ENCODE results near the gene TRMT6.

TRMT6 gene

DNA sequence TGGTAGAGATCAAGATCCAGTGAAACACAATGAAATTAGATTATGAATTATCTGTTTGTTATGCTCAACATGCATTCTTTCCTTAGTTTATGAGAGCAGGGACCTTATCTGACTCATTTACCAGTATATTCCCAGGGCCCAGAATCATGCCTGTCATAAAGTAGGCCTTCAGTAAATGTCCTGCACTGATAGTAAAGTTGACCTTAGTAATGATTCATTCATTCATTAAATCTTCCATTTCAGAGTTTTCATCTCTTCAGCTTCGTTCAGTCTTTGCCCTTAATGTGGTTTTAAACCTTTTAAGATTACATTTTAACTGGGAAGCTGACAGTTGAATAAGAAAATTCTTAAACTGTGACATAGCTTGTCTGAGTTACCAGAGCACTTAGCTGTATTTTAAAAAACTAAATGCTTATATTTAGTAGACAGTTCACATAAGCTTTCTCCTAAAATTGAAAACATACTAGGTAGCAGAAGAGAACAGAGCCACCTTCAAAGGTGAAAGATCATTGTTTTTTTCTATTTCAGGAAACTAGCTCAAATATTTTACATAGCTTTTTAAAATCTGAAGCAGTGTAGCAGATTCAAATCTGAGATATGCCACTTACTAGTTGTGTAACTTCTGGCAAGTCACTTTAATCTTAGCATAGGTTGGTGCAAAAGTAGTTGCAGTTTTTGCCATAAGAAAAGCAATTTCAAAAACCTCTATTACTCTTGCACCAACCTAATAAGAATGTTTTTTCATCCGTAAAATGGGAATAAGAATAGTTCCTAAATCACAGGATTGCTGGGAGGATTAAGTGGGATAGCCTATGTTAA is 41.5 kb upstream of the TRMT6 start:
- no peak overlapping the region for H2BK5ac ChIP-seq (ENCODE audit: low read length)

DNA sequence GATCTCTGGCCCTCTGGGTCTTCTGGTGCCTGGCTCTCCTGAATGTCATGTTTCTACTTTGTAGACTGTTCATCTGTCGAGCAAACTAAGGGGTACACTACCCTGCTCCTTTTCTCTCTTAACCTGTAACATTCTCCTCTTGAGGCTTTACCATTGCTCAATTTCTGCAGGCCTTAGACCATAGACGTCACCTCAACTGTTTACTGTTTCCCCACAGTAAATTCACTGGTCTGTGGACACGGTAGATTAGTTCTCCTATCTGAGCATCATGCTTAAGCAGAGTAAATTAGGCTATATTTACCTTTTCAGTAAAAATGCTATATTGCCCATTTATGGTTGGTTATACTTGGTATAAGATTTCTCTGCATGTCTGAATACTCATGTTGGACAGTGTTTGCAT is 40.6 kb upstream of the TRMT6 start:
- no peak overlapping the region for H3K4me3 ChIP-seq (ENCODE audit: low read length in 2 of 2)
- no peaks in the 10 kb centered on the region for H3K4me1 ChIP-seq (ENCODE audit: control insufficient read depth in 2 of 2, insufficient read depth in 1 of 2, low read depth in 1 of 2, low read length in 2 of 2)
- H3K23ac ChIP-seq (ENCODE audit: low read depth, low read length, poor library complexity), result no peak overlapping the region
- H3K4ac ChIP-seq (ENCODE audit: low read length), result no peak overlapping the region
- no peaks in the 10 kb centered on the region for H3K79me1 ChIP-seq (ENCODE audit: low read depth, low read length)
- H2BK120ac ChIP-seq (ENCODE audit: low read depth, low read length), result no peak overlapping the region
- no peaks in the 10 kb centered on the region for H3K9me3 ChIP-seq (replicated peaks in 1 of 2; ENCODE audit: control insufficient read depth in 2 of 2, insufficient read depth in 1 of 2, low read depth in 1 of 2, low read length in 2 of 2)
- DNase-seq (ENCODE audit: low spot score), result no peak
- H3K4me2 ChIP-seq (ENCODE audit: insufficient read depth, low read length, poor library complexity, severe bottlenecking), result no peak overlapping the region
- H4K8ac ChIP-seq (ENCODE audit: low read depth, low read length), result no peak overlapping the region
- no peak overlapping the region for H2AFZ ChIP-seq (ENCODE audit: low read length)
- no peak overlapping the region for H3K18ac ChIP-seq (ENCODE audit: low read length)
- WGBS, 2 donors (ENCODE audit: extremely low coverage in 2 of 2, insufficient read length in 2 of 2, insufficient replicate concordance in 1 of 2), result no CpG with 5 or more reads among the region's 3 CpGs
- H3K36me3 ChIP-seq (replicated peaks in 1 of 2; ENCODE audit: control insufficient read depth in 2 of 2, insufficient read depth in 2 of 2, low read length in 2 of 2), result peaks cover 15 to 99% of the 10 kb centered on the region in 2 donors
- no peaks in the 10 kb centered on the region for H3K27me3 ChIP-seq (ENCODE audit: control insufficient read depth in 3 of 3, insufficient read depth in 3 of 3, low read depth in 1 of 3, low read length in 3 of 3)
- no peak overlapping the region for H2AK5ac ChIP-seq (ENCODE audit: low read depth, low read length)
- H3K14ac ChIP-seq (ENCODE audit: low read length), result no peak overlapping the region
- H4K91ac ChIP-seq (ENCODE audit: low read depth, low read length, poor library complexity), result no peak overlapping the region
- H3K9ac ChIP-seq (ENCODE audit: low read depth, low read length, poor library complexity), result no peak overlapping the region
- no peak overlapping the region for H3K27ac ChIP-seq (replicated peaks; ENCODE audit: low read length)
- no peak overlapping the region for H2BK5ac ChIP-seq (ENCODE audit: low read length)
- H2BK15ac ChIP-seq (ENCODE audit: low read length), result no peak overlapping the region
- no peak overlapping the region for H2BK12ac ChIP-seq (ENCODE audit: low read length)

More for the DNA sequence above, 41.5 kb upstream of the TRMT6 start:
- H3K23ac ChIP-seq (ENCODE audit: low read depth, low read length, poor library complexity), result no peak overlapping the region
- no peak overlapping the region for H4K91ac ChIP-seq (ENCODE audit: low read depth, low read length, poor library complexity)
- no peak overlapping the region for H4K8ac ChIP-seq (ENCODE audit: low read depth, low read length)
- H3K36me3 ChIP-seq (replicated peaks in 1 of 2; ENCODE audit: control insufficient read depth in 2 of 2, insufficient read depth in 2 of 2, low read length in 2 of 2), result peaks cover 13 to 99% of the 10 kb centered on the region in 2 donors
- H2AK5ac ChIP-seq (ENCODE audit: low read depth, low read length), result no peak overlapping the region
- no peaks in the 10 kb centered on the region for H3K9me3 ChIP-seq (replicated peaks in 1 of 2; ENCODE audit: control insufficient read depth in 2 of 2, insufficient read depth in 1 of 2, low read depth in 1 of 2, low read length in 2 of 2)
- H3K4me3 ChIP-seq (ENCODE audit: low read length in 2 of 2), result no peak overlapping the region
- no peak overlapping the region for H2BK15ac ChIP-seq (ENCODE audit: low read length)
- no peaks in the 10 kb centered on the region for H3K27me3 ChIP-seq (ENCODE audit: control insufficient read depth in 3 of 3, insufficient read depth in 3 of 3, low read depth in 1 of 3, low read length in 3 of 3)
- H3K79me1 ChIP-seq (ENCODE audit: low read depth, low read length), result no peaks in the 10 kb centered on the region
- no peak overlapping the region for H3K9ac ChIP-seq (ENCODE audit: low read depth, low read length, poor library complexity)
- H3K14ac ChIP-seq (ENCODE audit: low read length), result no peak overlapping the region
- H3K4ac ChIP-seq (ENCODE audit: low read length), result no peak overlapping the region
- WGBS, 2 donors (ENCODE audit: extremely low coverage in 2 of 2, insufficient read length in 2 of 2, insufficient replicate concordance in 1 of 2), result no CpG with 5 or more reads among the region's 2 CpGs
- H3K18ac ChIP-seq (ENCODE audit: low read length), result no peak overlapping the region
- H3K4me2 ChIP-seq (ENCODE audit: insufficient read depth, low read length, poor library complexity, severe bottlenecking), result no peak overlapping the region
- H2AFZ ChIP-seq (ENCODE audit: low read length), result no peak overlapping the region
- no peak overlapping the region for H3K27ac ChIP-seq (replicated peaks; ENCODE audit: low read length)
- no peaks in the 10 kb centered on the region for H3K4me1 ChIP-seq (ENCODE audit: control insufficient read depth in 2 of 2, insufficient read depth in 1 of 2, low read depth in 1 of 2, low read length in 2 of 2)
- no peak overlapping the region for H2BK12ac ChIP-seq (ENCODE audit: low read length)
- DNase-seq (ENCODE audit: low spot score), result no peak
- no peak overlapping the region for H2BK120ac ChIP-seq (ENCODE audit: low read depth, low read length)

DNA sequence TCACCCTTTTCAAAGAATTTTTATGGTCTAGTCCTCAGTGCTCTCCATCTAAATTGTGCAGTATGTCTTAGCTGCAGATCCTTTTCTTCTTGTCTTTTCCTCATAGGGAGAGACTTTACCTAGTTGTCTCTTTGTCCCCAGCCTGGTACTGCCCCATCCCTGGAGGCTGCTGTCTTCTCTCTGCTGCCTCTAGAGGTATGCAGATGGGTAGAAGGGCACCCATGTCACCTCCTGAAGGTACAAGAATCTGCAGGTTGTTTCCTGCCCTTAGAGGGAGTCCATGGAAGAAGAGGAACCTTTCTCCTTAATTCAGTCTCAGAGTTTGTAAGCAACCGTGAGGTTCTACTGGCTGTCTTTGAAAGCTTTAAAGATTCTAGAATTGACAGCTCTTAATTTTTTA is 39.2 kb upstream of the TRMT6 start:
- no peaks in the 10 kb centered on the region for H3K79me1 ChIP-seq (ENCODE audit: low read depth, low read length)
- H2AFZ ChIP-seq (ENCODE audit: low read length), result no peak overlapping the region
- H3K36me3 ChIP-seq (replicated peaks in 1 of 2; ENCODE audit: control insufficient read depth in 2 of 2, insufficient read depth in 2 of 2, low read length in 2 of 2), result peaks cover 14 to 96% of the 10 kb centered on the region in 2 donors
- no peak for DNase-seq (ENCODE audit: low spot score)
- H3K23ac ChIP-seq (ENCODE audit: low read depth, low read length, poor library complexity), result no peak overlapping the region
- H3K18ac ChIP-seq (ENCODE audit: low read length), result no peak overlapping the region
- no peak overlapping the region for H3K4me2 ChIP-seq (ENCODE audit: insufficient read depth, low read length, poor library complexity, severe bottlenecking)
- no peak overlapping the region for H2BK5ac ChIP-seq (ENCODE audit: low read length)
- H2BK12ac ChIP-seq (ENCODE audit: low read length), result no peak overlapping the region
- no peaks in the 10 kb centered on the region for H3K9me3 ChIP-seq (replicated peaks in 1 of 2; ENCODE audit: control insufficient read depth in 2 of 2, insufficient read depth in 1 of 2, low read depth in 1 of 2, low read length in 2 of 2)
- H4K8ac ChIP-seq (ENCODE audit: low read depth, low read length), result no peak overlapping the region
- WGBS, 2 donors (ENCODE audit: extremely low coverage in 2 of 2, insufficient read length in 2 of 2, insufficient replicate concordance in 1 of 2), result no CpG with 5 or more reads among the region's 1 CpG
- no peak overlapping the region for H3K4ac ChIP-seq (ENCODE audit: low read length)
- no peak overlapping the region for H4K91ac ChIP-seq (ENCODE audit: low read depth, low read length, poor library complexity)
- no peak overlapping the region for H2BK120ac ChIP-seq (ENCODE audit: low read depth, low read length)
- H3K14ac ChIP-seq (ENCODE audit: low read length), result no peak overlapping the region
- H3K27me3 ChIP-seq (ENCODE audit: control insufficient read depth in 3 of 3, insufficient read depth in 3 of 3, low read depth in 1 of 3, low read length in 3 of 3), result no peaks in the 10 kb centered on the region
- H3K9ac ChIP-seq (ENCODE audit: low read depth, low read length, poor library complexity), result no peak overlapping the region
- no peak overlapping the region for H3K27ac ChIP-seq (replicated peaks; ENCODE audit: low read length)
- H2AK5ac ChIP-seq (ENCODE audit: low read depth, low read length), result no peak overlapping the region
- no peaks in the 10 kb centered on the region for H3K4me1 ChIP-seq (ENCODE audit: control insufficient read depth in 2 of 2, insufficient read depth in 1 of 2, low read depth in 1 of 2, low read length in 2 of 2)
- no peak overlapping the region for H3K4me3 ChIP-seq (ENCODE audit: low read length in 2 of 2)
- H2BK15ac ChIP-seq (ENCODE audit: low read length), result no peak overlapping the region

DNA sequence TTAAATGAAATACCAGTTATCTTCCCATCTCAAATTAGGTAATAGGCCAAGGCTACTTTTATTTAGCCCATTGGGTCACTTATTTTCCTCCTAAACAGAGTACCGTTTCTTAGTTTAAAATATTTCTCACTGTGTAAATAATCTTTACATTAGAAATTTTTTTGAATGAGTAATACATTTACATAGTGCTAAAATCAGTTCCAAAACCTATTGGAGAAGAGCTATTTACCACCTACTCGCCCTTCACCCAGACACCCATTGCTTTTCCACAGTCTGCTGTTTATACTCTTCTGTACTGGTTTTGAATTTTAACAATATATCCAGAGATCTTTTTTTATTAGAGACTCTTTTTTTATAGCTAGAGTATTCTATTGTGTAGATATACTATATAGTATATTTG is 37.0 kb upstream of the TRMT6 start:
- H3K36me3 ChIP-seq (replicated peaks in 1 of 2; ENCODE audit: control insufficient read depth in 2 of 2, insufficient read depth in 2 of 2, low read length in 2 of 2), result peaks cover 12 to 96% of the 10 kb centered on the region in 2 donors
- no peaks in the 10 kb centered on the region for H3K9me3 ChIP-seq (replicated peaks in 1 of 2; ENCODE audit: control insufficient read depth in 2 of 2, insufficient read depth in 1 of 2, low read depth in 1 of 2, low read length in 2 of 2)
- H3K4me2 ChIP-seq (ENCODE audit: insufficient read depth, low read length, poor library complexity, severe bottlenecking), result no peak overlapping the region
- no CpG with 5 or more reads among the region's 2 CpGs for WGBS, 2 donors (ENCODE audit: extremely low coverage in 2 of 2, insufficient read length in 2 of 2, insufficient replicate concordance in 1 of 2)
- H2BK12ac ChIP-seq (ENCODE audit: low read length), result no peak overlapping the region
- H2BK120ac ChIP-seq (ENCODE audit: low read depth, low read length), result no peak overlapping the region
- no peak overlapping the region for H2AFZ ChIP-seq (ENCODE audit: low read length)
- H3K79me1 ChIP-seq (ENCODE audit: low read depth, low read length), result no peaks in the 10 kb centered on the region
- no peak overlapping the region for H3K27ac ChIP-seq (replicated peaks; ENCODE audit: low read length)
- H4K91ac ChIP-seq (ENCODE audit: low read depth, low read length, poor library complexity), result no peak overlapping the region
- no peak overlapping the region for H3K4me3 ChIP-seq (ENCODE audit: low read length in 2 of 2)
- H3K9ac ChIP-seq (ENCODE audit: low read depth, low read length, poor library complexity), result no peak overlapping the region
- H4K8ac ChIP-seq (ENCODE audit: low read depth, low read length), result no peak overlapping the region
- H2AK5ac ChIP-seq (ENCODE audit: low read depth, low read length), result no peak overlapping the region
- H3K4ac ChIP-seq (ENCODE audit: low read length), result no peak overlapping the region
- H2BK15ac ChIP-seq (ENCODE audit: low read length), result no peak overlapping the region
- H3K27me3 ChIP-seq (ENCODE audit: control insufficient read depth in 3 of 3, insufficient read depth in 3 of 3, low read depth in 1 of 3, low read length in 3 of 3), result no peaks in the 10 kb centered on the region
- no peak overlapping the region for H3K14ac ChIP-seq (ENCODE audit: low read length)
- no peak overlapping the region for H3K18ac ChIP-seq (ENCODE audit: low read length)
- no peak overlapping the region for H2BK5ac ChIP-seq (ENCODE audit: low read length)
- H3K4me1 ChIP-seq (ENCODE audit: control insufficient read depth in 2 of 2, insufficient read depth in 1 of 2, low read depth in 1 of 2, low read length in 2 of 2), result no peaks in the 10 kb centered on the region
- DNase-seq (ENCODE audit: low spot score), result no peak
- no peak overlapping the region for H3K23ac ChIP-seq (ENCODE audit: low read depth, low read length, poor library complexity)

Data from neuronal stem cell (in vitro differentiated cells).